Cardiac muscle cell (in vitro differentiated cells and primary cell): Measurements from ENCODE around the gene RDH5. TPM values are rescaled to one million over a fixed set of nuclear protein-coding genes. Genes with fewer than 3 reads are reported as not detected.

ENCODE experiments used
- DNase-seq, 2 donors: peaks; one replicate each; pipeline versions ENCODE4 v3.0.0 to v3.0.0-alpha.2; 2010 to 2017; ENCODE audit warnings: low read depth in 1 of 2, low spot score in 1 of 2
- H3K27ac ChIP-seq: fragments of 200-600 bp; sonication (generic); 2 replicates; pipeline ENCODE4 v1.5.1; 2016
- H3K27me3 ChIP-seq: fragments of 200-600 bp; sonication (generic); 2 replicates; pipeline ENCODE4 v1.6.0; 2016; ENCODE audit warnings: control low read depth
- H3K36me3 ChIP-seq: fragments of 200-600 bp; sonication (generic); 2 replicates; pipeline ENCODE4 v1.5.1; 2016; ENCODE audit warnings: control low read depth
- H3K4me1 ChIP-seq: fragments of 200-600 bp; sonication (generic); 2 replicates; pipeline ENCODE4 v1.8.1; 2017; ENCODE audit warnings: low read depth, mild to moderate bottlenecking, mixed run types
- H3K4me3 ChIP-seq: fragments of 200-600 bp; sonication (generic); 2 replicates; pipeline ENCODE4 v1.5.1; 2016; ENCODE audit warnings: mild to moderate bottlenecking
- H3K9me3 ChIP-seq: fragments of 200-600 bp; sonication (generic); 2 replicates; pipeline ENCODE4 v1.5.1; 2017; ENCODE audit warnings: low read depth, mild to moderate bottlenecking, control low read depth
- CTCF ChIP-seq: IDR thresholded peaks from 2 replicates; pipeline ENCODE4 v1.5.1; 2012; ENCODE audit warnings: low read depth, mild to moderate bottlenecking, low read length
- polyA plus RNA-seq: library from polyadenylated mRNA; unstranded; fragments of >200 nt; fragmentation: Nextera tagmentation; extraction: Ambion mirVana; gene quantifications from 2 replicates; pipeline ENCODE4 v1.2.1, GENCODE V29; 2016
- total RNA-seq: library from RNA; depleted of rRNA; stranded (reverse); fragments of >200 nt; gene quantifications from 2 replicates; pipeline ENCODE4 v1.2.3, GENCODE V29; 2016

Gene RDH5
- total and polyA plus RNA-seq, 2 experiments from 2014 or later, result 10.1 to 12.6 TPM

DNA sequence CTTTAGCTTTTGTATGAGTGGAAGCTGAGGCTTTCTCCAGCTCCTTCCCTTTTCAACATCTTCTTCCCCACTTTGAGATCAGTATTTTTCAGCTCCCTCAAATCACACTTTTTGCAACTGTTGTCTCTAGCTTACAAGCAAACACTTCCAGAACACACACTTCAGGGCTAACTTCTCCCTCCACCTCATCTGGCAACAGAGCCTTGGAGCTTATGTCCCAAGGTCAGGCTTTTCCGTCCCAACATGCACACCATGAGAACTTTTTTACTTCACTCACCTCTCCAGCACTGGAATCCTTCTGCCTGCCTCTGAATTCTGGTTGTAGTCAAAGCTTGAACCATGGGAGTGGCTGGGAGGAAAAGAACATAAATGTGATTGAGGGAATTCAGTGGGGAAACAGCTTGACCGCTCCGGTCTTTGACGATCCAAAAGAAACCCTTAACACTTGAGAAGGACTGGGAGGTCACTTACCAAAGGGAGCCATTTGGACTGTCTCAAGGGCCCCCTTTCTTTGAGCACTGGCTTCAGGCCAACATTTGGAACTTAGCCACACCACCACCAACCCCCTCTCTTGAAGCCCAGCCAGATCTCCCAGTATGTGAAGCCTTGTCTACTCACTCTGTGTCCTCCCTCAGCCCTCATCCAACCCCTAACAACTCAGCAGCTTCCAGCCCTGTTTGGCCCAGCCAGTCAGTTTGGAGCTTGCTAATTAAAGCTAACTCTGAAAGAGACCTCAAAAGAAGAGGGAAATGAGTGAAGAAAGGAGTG lies 8.2 kb upstream of the RDH5 start:
- no peak for TF ChIP-seq CTCF
- peak overlapping the region; percentile 77 for H3K27ac ChIP-seq
- H3K4me1 ChIP-seq, result peaks cover 49% of the 10 kb centered on the region
- no peak overlapping the region for H3K4me3 ChIP-seq
- no peaks in the 10 kb centered on the region for H3K9me3 ChIP-seq
- no peaks in the 10 kb centered on the region for H3K36me3 ChIP-seq
- H3K27me3 ChIP-seq, result no peaks in the 10 kb centered on the region
- DNase-seq, result peak in 1 of 2 donors; percentile 76

DNA sequence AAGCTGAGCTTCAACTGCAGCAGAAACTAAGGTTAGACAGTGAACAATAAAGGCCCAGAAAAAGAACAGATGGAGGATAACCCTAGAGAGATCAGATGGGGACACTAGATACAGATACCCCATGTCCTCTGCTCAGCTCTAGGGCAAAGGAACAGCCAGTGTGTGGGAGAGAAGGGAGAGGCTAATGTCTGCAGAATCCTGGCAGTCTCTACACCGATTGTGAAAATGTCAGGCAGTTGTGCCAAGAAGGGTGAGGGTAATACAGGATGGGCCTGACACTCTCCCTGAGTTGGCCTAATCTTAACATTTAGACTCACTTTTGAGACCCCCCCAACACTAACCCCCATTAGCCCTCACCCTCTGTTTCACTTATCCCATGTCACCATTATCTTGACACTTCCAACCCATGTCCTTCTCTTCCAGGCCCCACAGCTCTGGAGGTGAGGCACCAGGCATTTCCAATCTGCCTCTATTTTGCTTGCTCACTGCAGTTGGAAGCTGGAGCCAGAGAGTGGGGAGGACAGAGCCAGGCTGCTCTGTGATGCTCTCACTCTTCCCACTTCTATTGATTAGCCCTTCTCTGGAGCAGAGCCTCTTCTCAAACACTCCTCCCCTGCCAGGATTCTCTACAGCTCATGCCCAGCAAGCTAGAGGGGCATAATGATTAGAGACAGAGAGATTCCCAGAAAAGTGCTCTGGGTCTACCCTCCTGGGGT lies 7.3 kb upstream of the RDH5 start:
- peak in 1 of 2 donors; percentile 67 for DNase-seq
- no peak overlapping the region for H3K4me3 ChIP-seq
- peak overlapping the region; percentile 77 for H3K27ac ChIP-seq
- peaks cover 49% of the 10 kb centered on the region for H3K4me1 ChIP-seq
- no peaks in the 10 kb centered on the region for H3K36me3 ChIP-seq
- no peak for TF ChIP-seq CTCF
- no peaks in the 10 kb centered on the region for H3K9me3 ChIP-seq
- H3K27me3 ChIP-seq, result no peaks in the 10 kb centered on the region

- no peak for TF ChIP-seq CTCF
- Histone ChIP-seq H3K4me3 (no peak overlapping the region), H3K9me3 (no peaks in the 10 kb centered on the region), H3K27ac (no peak overlapping the region), H3K27me3 (no peaks in the 10 kb centered on the region), H3K36me3 (no peaks in the 10 kb centered on the region), H3K4me1 (peaks cover 43% of the 10 kb centered on the region)
- peak in 1 of 2 donors; percentile 81 for DNase-seq
Measured at GRCh38 chr12:55713721-55714120, 6.5 kb upstream of the RDH5 start.

DNA sequence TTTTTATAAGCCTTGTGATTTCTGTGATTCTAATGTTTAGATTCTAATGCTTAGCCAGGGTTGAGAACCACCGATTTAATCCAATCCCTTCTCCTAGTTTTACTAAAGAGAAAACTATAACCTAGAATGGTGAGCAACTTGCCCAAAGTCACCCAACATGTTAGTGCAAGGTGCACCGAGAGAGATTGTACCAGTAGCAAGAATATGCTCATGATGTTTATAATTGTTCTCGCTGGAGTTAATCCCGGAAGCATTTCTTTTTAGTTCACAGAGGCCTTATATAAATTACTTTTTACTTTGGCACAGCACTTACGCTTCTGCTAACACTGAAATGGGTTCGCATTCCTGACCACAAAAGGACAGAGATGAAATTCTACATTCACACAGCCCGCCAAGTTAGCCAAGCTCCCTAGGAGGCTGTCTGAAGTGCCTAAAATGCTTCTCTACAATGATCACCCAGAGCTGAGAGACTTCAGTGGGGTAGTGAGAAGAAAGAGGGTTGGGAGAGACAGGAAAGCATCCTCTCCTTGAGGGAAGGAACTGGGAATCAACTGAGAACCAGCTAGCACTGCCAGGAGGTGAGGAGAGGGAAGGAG lies 4.9 kb upstream of the RDH5 start:
- H3K4me1 ChIP-seq, result peaks cover 28% of the 10 kb centered on the region

More for the DNA sequence above, 4.9 kb upstream of the RDH5 start:
- H3K4me3 ChIP-seq, result peak overlapping the region; percentile 93
- DNase-seq, result no peak
- no peaks in the 10 kb centered on the region for H3K36me3 ChIP-seq
- H3K9me3 ChIP-seq, result no peaks in the 10 kb centered on the region
- no peak for TF ChIP-seq CTCF
- H3K27me3 ChIP-seq, result no peaks in the 10 kb centered on the region
- H3K27ac ChIP-seq, result peak overlapping the region; percentile 91
